Measurements from ENCODE around the gene CARMIL1.

The CARMIL1 gene

GRCh38 chr6:25454136-25454535 is 175.0 kb downstream of the CARMIL1 start:
- no peak overlapping the region for H3K9ac ChIP-seq (ENCODE audit: low read length in 2 of 2)
- no peaks in the 10 kb centered on the region for H3K27me3 ChIP-seq (ENCODE audit: control insufficient read depth in 1 of 2, insufficient read depth in 2 of 2, low read length in 2 of 2)
- H3K4me1 ChIP-seq (ENCODE audit: control insufficient read depth, insufficient read depth, low read length), result no peaks in the 10 kb centered on the region
- no peak overlapping the region for H3K27ac ChIP-seq (ENCODE audit: low read length)
- H3K9me3 ChIP-seq (ENCODE audit: control insufficient read depth in 2 of 2, low read length in 2 of 2), result no peaks in the 10 kb centered on the region
- no peaks in the 10 kb centered on the region for H3K36me3 ChIP-seq (ENCODE audit: control insufficient read depth in 2 of 2, insufficient read depth in 2 of 2, low read length in 2 of 2)
- H3K4me3 ChIP-seq (ENCODE audit: low read length in 2 of 2), result no peak overlapping the region

- H3K4me3 ChIP-seq (ENCODE audit: low read length in 2 of 2), result no peak overlapping the region
- no peaks in the 10 kb centered on the region for H3K9me3 ChIP-seq (ENCODE audit: control insufficient read depth in 2 of 2, low read length in 2 of 2)
- H3K9ac ChIP-seq (ENCODE audit: low read length in 2 of 2), result no peak overlapping the region
- no peaks in the 10 kb centered on the region for H3K36me3 ChIP-seq (ENCODE audit: control insufficient read depth in 2 of 2, insufficient read depth in 2 of 2, low read length in 2 of 2)
- no peak overlapping the region for H3K27ac ChIP-seq (ENCODE audit: low read length)
- H3K27me3 ChIP-seq (ENCODE audit: control insufficient read depth in 1 of 2, insufficient read depth in 2 of 2, low read length in 2 of 2), result no peaks in the 10 kb centered on the region
- no peaks in the 10 kb centered on the region for H3K4me1 ChIP-seq (ENCODE audit: control insufficient read depth, insufficient read depth, low read length)
Measured at GRCh38 chr6:25456249-25457040, 177.3 kb downstream of the CARMIL1 start.

GRCh38 chr6:25457516-25457915 is 178.3 kb downstream of the CARMIL1 start:
- Histone ChIP-seq H3K9ac (ENCODE audit: low read length in 2 of 2) (no peak overlapping the region), H3K4me1 (ENCODE audit: control insufficient read depth, insufficient read depth, low read length) (no peaks in the 10 kb centered on the region), H3K36me3 (ENCODE audit: control insufficient read depth in 2 of 2, insufficient read depth in 2 of 2, low read length in 2 of 2) (no peaks in the 10 kb centered on the region), H3K9me3 (ENCODE audit: control insufficient read depth in 2 of 2, low read length in 2 of 2) (no peaks in the 10 kb centered on the region), H3K27ac (ENCODE audit: low read length) (no peak overlapping the region), H3K4me3 (ENCODE audit: low read length in 2 of 2) (no peak overlapping the region), H3K27me3 (ENCODE audit: control insufficient read depth in 1 of 2, insufficient read depth in 2 of 2, low read length in 2 of 2) (no peaks in the 10 kb centered on the region)

- Histone ChIP-seq H3K4me3 (ENCODE audit: low read length in 2 of 2) (no peak overlapping the region), H3K9ac (ENCODE audit: low read length in 2 of 2) (no peak overlapping the region), H3K9me3 (ENCODE audit: control insufficient read depth in 2 of 2, low read length in 2 of 2) (no peaks in the 10 kb centered on the region), H3K36me3 (ENCODE audit: control insufficient read depth in 2 of 2, insufficient read depth in 2 of 2, low read length in 2 of 2) (no peaks in the 10 kb centered on the region), H3K4me1 (ENCODE audit: control insufficient read depth, insufficient read depth, low read length) (no peaks in the 10 kb centered on the region), H3K27ac (ENCODE audit: low read length) (no peak overlapping the region), H3K27me3 (ENCODE audit: control insufficient read depth in 1 of 2, insufficient read depth in 2 of 2, low read length in 2 of 2) (no peaks in the 10 kb centered on the region)
Measured at GRCh38 chr6:25458485-25458884, 179.3 kb downstream of the CARMIL1 start.

GRCh38 chr6:25462235-25462897 is 183.2 kb downstream of the CARMIL1 start:
- H3K36me3 ChIP-seq (ENCODE audit: control insufficient read depth in 2 of 2, insufficient read depth in 2 of 2, low read length in 2 of 2), result no peaks in the 10 kb centered on the region
- H3K27me3 ChIP-seq (ENCODE audit: control insufficient read depth in 1 of 2, insufficient read depth in 2 of 2, low read length in 2 of 2), result no peaks in the 10 kb centered on the region
- no peak overlapping the region for H3K27ac ChIP-seq (ENCODE audit: low read length)
- no peak overlapping the region for H3K4me3 ChIP-seq (ENCODE audit: low read length in 2 of 2)
- no peaks in the 10 kb centered on the region for H3K9me3 ChIP-seq (ENCODE audit: control insufficient read depth in 2 of 2, low read length in 2 of 2)
- H3K9ac ChIP-seq (ENCODE audit: low read length in 2 of 2), result no peak overlapping the region
- no peaks in the 10 kb centered on the region for H3K4me1 ChIP-seq (ENCODE audit: control insufficient read depth, insufficient read depth, low read length)

GRCh38 chr6:25463441-25463840 is 184.3 kb downstream of the CARMIL1 start:
- no peaks in the 10 kb centered on the region for H3K36me3 ChIP-seq (ENCODE audit: control insufficient read depth in 2 of 2, insufficient read depth in 2 of 2, low read length in 2 of 2)
- H3K4me1 ChIP-seq (ENCODE audit: control insufficient read depth, insufficient read depth, low read length), result no peaks in the 10 kb centered on the region
- no peak overlapping the region for H3K4me3 ChIP-seq (ENCODE audit: low read length in 2 of 2)
- H3K9me3 ChIP-seq (ENCODE audit: control insufficient read depth in 2 of 2, low read length in 2 of 2), result no peaks in the 10 kb centered on the region
- no peaks in the 10 kb centered on the region for H3K27me3 ChIP-seq (ENCODE audit: control insufficient read depth in 1 of 2, insufficient read depth in 2 of 2, low read length in 2 of 2)
- no peak overlapping the region for H3K9ac ChIP-seq (ENCODE audit: low read length in 2 of 2)
- no peak overlapping the region for H3K27ac ChIP-seq (ENCODE audit: low read length)

GRCh38 chr6:25464225-25464624 is 185.1 kb downstream of the CARMIL1 start:
- Histone ChIP-seq H3K36me3 (ENCODE audit: control insufficient read depth in 2 of 2, insufficient read depth in 2 of 2, low read length in 2 of 2) (no peaks in the 10 kb centered on the region), H3K27ac (ENCODE audit: low read length) (no peak overlapping the region), H3K4me3 (ENCODE audit: low read length in 2 of 2) (no peak overlapping the region), H3K27me3 (ENCODE audit: control insufficient read depth in 1 of 2, insufficient read depth in 2 of 2, low read length in 2 of 2) (no peaks in the 10 kb centered on the region), H3K9me3 (ENCODE audit: control insufficient read depth in 2 of 2, low read length in 2 of 2) (no peaks in the 10 kb centered on the region), H3K9ac (ENCODE audit: low read length in 2 of 2) (no peak overlapping the region), H3K4me1 (ENCODE audit: control insufficient read depth, insufficient read depth, low read length) (no peaks in the 10 kb centered on the region)

GRCh38 chr6:25465941-25466340 is 186.8 kb downstream of the CARMIL1 start:
- no peaks in the 10 kb centered on the region for H3K27me3 ChIP-seq (ENCODE audit: control insufficient read depth in 1 of 2, insufficient read depth in 2 of 2, low read length in 2 of 2)
- no peak overlapping the region for H3K27ac ChIP-seq (ENCODE audit: low read length)
- H3K4me1 ChIP-seq (ENCODE audit: control insufficient read depth, insufficient read depth, low read length), result no peaks in the 10 kb centered on the region
- H3K9ac ChIP-seq (ENCODE audit: low read length in 2 of 2), result no peak overlapping the region
- H3K9me3 ChIP-seq (ENCODE audit: control insufficient read depth in 2 of 2, low read length in 2 of 2), result no peaks in the 10 kb centered on the region
- no peaks in the 10 kb centered on the region for H3K36me3 ChIP-seq (ENCODE audit: control insufficient read depth in 2 of 2, insufficient read depth in 2 of 2, low read length in 2 of 2)
- no peak overlapping the region for H3K4me3 ChIP-seq (ENCODE audit: low read length in 2 of 2)

- Histone ChIP-seq H3K27me3 (ENCODE audit: control insufficient read depth in 1 of 2, insufficient read depth in 2 of 2, low read length in 2 of 2) (no peaks in the 10 kb centered on the region), H3K4me3 (ENCODE audit: low read length in 2 of 2) (no peak overlapping the region), H3K9ac (ENCODE audit: low read length in 2 of 2) (no peak overlapping the region), H3K36me3 (ENCODE audit: control insufficient read depth in 2 of 2, insufficient read depth in 2 of 2, low read length in 2 of 2) (no peaks in the 10 kb centered on the region), H3K27ac (ENCODE audit: low read length) (no peak overlapping the region), H3K4me1 (ENCODE audit: control insufficient read depth, insufficient read depth, low read length) (no peaks in the 10 kb centered on the region), H3K9me3 (ENCODE audit: control insufficient read depth in 2 of 2, low read length in 2 of 2) (no peaks in the 10 kb centered on the region)
Measured at GRCh38 chr6:25468881-25469280, 189.7 kb downstream of the CARMIL1 start.

- no peaks in the 10 kb centered on the region for H3K4me1 ChIP-seq (ENCODE audit: control insufficient read depth, insufficient read depth, low read length)
- H3K36me3 ChIP-seq (ENCODE audit: control insufficient read depth in 2 of 2, insufficient read depth in 2 of 2, low read length in 2 of 2), result no peaks in the 10 kb centered on the region
- H3K9me3 ChIP-seq (ENCODE audit: control insufficient read depth in 2 of 2, low read length in 2 of 2), result no peaks in the 10 kb centered on the region
- H3K27ac ChIP-seq (ENCODE audit: low read length), result no peak overlapping the region
- H3K9ac ChIP-seq (ENCODE audit: low read length in 2 of 2), result no peak overlapping the region
- H3K27me3 ChIP-seq (ENCODE audit: control insufficient read depth in 1 of 2, insufficient read depth in 2 of 2, low read length in 2 of 2), result no peaks in the 10 kb centered on the region
- no peak overlapping the region for H3K4me3 ChIP-seq (ENCODE audit: low read length in 2 of 2)
Measured at GRCh38 chr6:25469797-25470388, 190.7 kb downstream of the CARMIL1 start.

GRCh38 chr6:25472306-25472705 is 193.1 kb downstream of the CARMIL1 start:
- no peaks in the 10 kb centered on the region for H3K9me3 ChIP-seq (ENCODE audit: control insufficient read depth in 2 of 2, low read length in 2 of 2)
- no peak overlapping the region for H3K27ac ChIP-seq (ENCODE audit: low read length)
- H3K9ac ChIP-seq (ENCODE audit: low read length in 2 of 2), result no peak overlapping the region
- no peak overlapping the region for H3K4me3 ChIP-seq (ENCODE audit: low read length in 2 of 2)
- H3K36me3 ChIP-seq (ENCODE audit: control insufficient read depth in 2 of 2, insufficient read depth in 2 of 2, low read length in 2 of 2), result no peaks in the 10 kb centered on the region
- no peaks in the 10 kb centered on the region for H3K4me1 ChIP-seq (ENCODE audit: control insufficient read depth, insufficient read depth, low read length)
- H3K27me3 ChIP-seq (ENCODE audit: control insufficient read depth in 1 of 2, insufficient read depth in 2 of 2, low read length in 2 of 2), result no peaks in the 10 kb centered on the region
